ENCODE data around the gene PHETA2.
A peak's percentile ranks its signal among the peaks of the same experiment; 100 is the strongest.
"Not testable (repeated sequence)": the region's sequence is repeated elsewhere in the genome, so short reads cannot be mapped to it uniquely, and the experiment has no call there.

Gene PHETA2

DNA sequence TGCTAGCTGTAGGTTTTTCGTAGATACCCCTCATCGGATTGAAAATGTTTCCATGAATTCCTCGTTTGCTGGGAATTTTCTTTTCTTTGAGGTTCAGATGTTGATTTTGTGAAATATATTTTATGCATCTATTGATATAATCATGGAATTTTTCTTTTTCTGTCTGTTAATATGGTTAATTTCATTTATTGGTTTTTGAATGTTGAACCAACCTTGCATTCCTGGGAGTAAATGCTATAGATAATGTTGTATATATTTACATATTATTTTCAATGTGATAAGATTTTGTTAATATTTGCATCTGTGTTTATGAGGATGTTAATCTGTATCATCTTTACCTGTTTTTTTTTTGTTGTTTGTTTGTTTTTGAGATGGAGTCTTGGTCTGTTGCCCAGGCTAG, 27.2 kb downstream of the PHETA2 start:
- DNase-seq = no peak

DNA sequence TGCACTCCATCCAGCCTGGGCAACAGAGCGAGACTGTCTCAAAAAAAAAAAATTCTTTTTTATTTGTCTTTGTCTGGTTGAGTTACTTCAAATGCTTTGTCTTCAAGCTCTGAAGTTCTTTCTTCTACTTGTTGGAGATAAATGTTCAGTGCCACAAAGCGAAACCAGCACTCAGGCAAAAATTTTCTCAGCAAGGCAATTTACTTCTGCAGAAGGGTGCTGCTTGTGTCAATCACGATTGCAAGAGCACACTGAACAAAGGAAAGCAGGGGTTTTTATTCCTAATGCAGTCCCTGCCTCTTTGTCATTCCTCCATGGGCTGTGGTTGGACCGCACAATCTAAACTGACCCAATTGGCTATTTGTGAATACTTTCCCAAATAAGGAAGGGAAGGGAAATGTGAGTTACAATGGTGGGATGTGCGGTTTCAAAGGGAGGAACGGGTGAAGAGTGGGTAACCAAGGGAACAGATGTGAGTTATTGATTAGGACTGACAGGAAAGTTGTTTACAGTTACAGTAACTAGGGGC, 30.3 kb downstream of the PHETA2 start:
- DNase-seq = not testable (repeated sequence)

DNA sequence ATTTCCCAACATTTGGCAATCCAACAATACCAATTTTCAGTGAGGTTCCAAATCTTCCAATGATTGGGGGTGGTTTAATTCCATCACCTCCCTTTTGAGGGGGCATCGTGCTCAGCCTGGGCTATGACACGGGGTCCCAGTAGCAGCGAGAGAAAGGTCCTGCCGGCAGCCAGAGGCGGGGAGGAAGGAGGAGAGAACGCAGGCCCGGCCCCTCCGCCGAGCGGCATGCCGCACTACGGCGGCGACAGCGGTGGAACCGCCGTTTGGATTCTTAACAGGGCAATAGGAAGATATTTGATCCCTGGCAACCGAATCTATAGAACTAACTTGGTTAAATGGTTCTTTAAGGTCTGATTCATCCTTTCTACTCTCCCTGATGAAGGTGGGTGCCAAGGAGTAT, 34.8 kb downstream of the PHETA2 start:
- no peak for DNase-seq

DNA sequence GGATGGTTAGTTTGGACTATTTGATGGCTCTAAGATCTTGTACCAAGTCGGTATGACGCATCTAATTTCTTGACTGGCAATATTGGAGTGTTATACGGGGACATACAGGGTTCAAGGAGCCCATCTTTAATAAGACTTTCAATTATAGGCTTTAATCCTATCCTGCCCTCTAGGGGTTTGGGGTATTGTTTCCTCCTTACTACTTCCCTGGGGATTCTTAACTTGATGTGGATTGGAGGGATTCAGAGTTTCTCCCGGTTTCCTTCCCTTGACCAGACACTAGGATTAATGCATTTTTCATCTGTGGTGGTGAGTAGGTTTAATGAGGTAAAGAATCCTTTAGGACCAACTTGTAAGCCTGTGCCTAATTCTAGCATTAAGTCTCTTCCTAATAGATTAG, 37.8 kb downstream of the PHETA2 start:
- DNase-seq = no peak

DNA sequence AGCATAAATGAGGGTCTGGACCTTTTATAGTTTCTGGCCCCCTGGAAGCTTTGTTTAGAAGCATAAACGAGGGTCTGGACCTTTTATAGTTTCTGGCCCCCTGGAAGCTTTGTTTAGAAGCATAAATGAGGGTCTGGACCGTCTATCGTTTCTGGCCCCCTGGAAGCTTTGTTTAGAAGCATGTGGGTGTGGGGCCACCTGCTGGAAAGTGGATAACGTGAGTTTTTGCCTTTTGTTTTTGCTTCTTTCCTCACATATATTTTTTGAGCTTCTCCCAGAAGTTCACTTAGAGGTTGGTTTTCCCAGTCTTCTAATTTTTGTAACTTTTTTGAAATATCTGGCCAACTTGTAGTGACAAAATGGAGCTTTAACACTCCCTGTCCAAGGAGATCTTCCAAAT, 38.7 kb downstream of the PHETA2 start:
- DNase-seq = not testable (repeated sequence)

DNA sequence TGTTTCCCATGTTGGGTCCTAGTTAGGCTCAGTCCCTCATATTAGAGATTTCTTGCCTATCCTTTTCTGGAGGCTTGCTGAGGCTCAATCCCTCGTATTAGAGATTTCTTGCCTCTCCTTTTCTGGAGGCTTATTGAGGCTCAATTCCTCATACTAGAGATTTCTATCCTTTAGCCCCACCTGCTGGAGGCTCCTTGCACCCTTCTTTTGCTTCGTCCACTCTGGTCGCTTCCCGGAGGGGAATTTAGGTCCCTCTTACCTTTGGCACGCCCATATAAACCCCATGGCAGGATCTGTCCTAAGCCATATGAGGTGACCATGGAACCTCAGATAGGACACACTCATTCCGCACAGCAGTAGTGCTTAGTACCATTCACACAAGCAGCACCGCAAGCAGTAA, 40.7 kb downstream of the PHETA2 start:
- peak in 2 of 56 donors; percentile 5 to 33 for DNase-seq

DNA sequence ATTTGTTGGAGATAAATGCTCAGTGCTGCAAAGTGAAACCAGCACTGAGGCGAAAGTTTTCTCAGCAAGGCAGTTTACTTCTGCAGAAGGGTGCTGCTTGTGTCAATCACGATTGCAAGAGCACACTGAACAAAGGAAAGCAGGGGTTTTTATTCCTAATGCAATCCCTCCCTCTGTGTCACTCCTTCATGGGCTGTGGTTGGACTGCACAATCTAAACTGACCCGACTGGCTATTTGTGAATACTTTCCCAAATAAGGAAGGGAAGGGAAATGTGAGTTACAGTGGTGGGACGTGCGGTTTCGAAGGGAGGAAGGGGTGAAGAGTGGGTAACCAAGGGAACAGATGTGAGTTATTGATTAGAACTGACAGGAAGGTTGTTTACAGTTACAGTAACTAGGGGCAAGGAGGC, 41.4 kb downstream of the PHETA2 start:
- not testable (repeated sequence) for DNase-seq

DNA sequence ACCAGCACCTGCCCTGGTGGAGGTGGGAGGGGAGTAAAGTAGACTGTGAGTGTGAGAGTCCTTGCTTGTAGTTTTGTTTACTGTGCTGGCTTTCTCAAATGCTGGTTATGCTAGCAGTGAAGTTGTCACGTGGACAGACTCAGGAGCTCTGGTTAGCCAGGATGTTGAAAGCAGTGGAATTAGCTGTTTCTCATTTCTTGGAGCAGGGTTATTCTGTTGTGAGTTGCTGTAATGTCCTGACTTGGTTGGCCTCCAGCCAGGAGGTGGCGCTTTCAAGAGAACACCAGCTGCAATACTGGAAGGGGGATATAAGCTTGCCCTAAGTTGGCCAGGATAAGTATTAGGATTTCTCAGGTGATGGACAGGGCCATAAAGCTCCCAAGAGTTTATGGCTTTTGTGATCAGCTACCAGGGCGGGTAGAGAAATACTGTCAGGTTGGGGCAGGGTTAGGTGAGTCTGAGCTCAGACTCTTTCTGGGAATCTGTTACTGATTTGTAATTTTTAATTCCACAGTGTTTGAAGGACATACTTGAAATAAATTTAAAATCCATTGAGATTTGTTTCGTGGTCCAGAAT, 42.9 kb downstream of the PHETA2 start:
- DNase-seq = no peak

DNA sequence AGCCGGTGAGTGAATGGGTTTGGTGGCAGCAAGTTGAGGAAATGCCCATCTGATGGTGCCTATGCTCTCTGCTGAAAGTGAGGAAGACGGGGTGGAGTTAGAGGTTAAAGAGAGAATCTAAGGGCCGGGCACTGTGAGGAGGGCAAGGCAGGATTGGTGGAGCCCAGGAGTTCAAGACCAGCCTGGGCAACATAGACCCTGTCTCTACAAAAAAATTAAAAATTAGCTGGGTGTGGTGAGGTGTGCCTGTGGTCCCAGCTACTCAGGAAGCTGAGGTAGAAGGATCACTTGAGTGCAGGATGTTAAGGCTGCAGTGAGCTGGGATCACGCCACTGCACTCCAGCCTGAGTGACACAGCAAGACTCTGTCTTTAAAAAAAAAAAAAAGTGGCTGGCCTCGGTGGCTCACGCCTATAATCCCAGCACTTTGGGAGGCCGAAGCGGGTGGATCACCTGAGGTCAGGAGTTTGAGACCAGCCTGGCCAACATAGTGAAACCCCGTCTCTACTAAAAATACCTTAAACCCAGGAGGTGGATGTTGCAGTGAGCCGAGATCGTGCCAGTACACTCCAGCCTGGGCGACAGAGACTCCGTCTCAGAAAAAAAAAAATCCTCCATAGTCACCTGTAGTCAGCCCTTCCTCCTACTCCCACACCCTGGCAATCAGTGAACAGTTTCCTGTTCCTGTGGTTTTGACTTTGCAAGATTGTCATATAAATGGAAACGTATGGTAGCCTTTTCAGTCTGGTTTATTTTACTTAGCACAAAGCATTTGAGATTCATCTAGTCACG, 46.4 kb downstream of the PHETA2 start:
- not testable (repeated sequence) for DNase-seq

DNA sequence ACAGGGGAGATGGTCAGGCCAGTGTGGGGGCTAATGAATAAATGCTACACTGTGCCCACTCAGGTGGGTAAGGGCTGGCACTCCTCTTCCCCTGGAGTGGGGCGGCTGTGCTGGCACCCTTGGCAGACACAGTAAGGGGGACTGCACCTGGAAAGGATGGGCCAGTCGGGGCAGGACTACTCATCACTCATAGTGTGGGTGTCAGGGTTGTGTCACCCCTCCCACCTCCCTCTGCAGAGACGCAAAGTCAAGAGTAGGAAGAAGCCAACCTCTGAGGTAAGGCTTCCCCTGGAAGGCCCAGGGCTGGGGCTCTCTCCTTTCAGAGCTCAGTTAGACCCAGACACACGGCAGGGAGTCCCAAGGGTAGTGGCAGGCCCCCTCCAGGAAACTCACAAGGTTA, 49.5 kb downstream of the PHETA2 start:
- DNase-seq = not testable (repeated sequence)

DNA sequence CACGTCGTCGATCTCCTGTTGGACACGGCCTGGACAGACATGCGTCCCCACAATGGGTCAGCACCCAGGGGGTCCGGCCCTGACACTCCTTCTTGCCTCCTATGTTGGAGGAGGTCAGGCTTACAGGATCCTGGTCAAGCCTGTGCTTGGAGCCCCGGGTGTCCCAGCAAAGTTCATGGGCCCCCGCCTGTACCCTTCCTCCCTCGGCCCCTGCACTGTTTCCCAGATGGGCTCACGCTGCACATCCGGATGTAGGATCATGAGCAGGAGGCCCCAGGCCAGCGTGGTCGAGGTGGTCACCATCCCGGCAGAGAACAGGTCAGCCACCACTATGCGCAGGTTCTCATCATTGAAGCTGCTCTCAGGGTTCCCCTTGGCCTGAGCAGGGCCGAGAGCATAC, 53.6 kb downstream of the PHETA2 start:
- DNase-seq = no peak

DNA sequence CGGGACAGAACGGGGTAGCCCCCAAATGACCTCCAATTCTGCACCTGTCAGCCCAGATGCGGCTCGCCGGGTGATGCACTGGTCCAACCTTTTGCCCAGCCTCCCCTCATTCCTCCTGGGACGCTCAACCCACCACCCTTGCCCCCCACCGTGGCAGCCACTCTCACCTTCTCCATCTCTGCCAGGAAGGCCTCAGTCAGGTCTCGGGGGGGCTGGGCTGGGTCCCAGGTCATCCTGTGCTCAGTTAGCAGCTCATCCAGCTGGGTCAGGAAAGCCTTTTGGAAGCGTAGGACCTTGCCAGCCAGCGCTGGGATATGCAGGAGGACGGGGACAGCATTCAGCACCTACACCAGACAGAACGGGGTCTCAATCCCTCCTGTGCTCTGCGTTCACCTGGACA, 54.0 kb downstream of the PHETA2 start:
- not testable (repeated sequence) for DNase-seq
